Kidney (tissue), 14 donors: Measurements from ENCODE around the gene TUNAR. TPM values are rescaled to one million over a fixed set of nuclear protein-coding genes. Genes with fewer than 3 reads are reported as not detected.

Experiments
- DNase-seq, 5 donors: peaks; one replicate each; pipeline ENCODE4 v3.0.0-alpha.2; 2013 to 2020
- FAIRE-seq: peaks from 2 replicates; lab custom pipeline; 2012; peaks lifted over from hg19 to GRCh38; lab: Jason Lieb, UNC
- H3K27ac ChIP-seq, 2 donors: one replicate each; pipeline ENCODE4 v1.7.0; 2013; ENCODE audit warnings: low read depth in 2 of 2, low read length in 2 of 2, inconsistent platforms in 1 of 2
- H3K27me3 ChIP-seq: one replicate; pipeline ENCODE4 v1.7.1; 2013; ENCODE audit warnings: low read length, inconsistent platforms; ENCODE audit not compliant: control insufficient read depth, insufficient read depth
- H3K36me3 ChIP-seq, 3 donors: one replicate each; pipeline versions ENCODE4 v1.7.0 to v1.7.1; 2013; ENCODE audit warnings: low read length in 3 of 3, control low read depth in 1 of 3, inconsistent platforms in 1 of 3; ENCODE audit not compliant: insufficient read depth in 3 of 3, control insufficient read depth in 2 of 3
- H3K4me1 ChIP-seq, 3 donors: one replicate each; pipeline versions ENCODE4 v1.7.0 to v1.7.1; 2013; ENCODE audit warnings: low read length in 3 of 3, inconsistent platforms in 1 of 3, low read depth in 1 of 3; ENCODE audit not compliant: control insufficient read depth in 2 of 3, insufficient read depth in 2 of 3
- H3K4me3 ChIP-seq, 3 donors: one replicate each; pipeline versions ENCODE4 v1.7.0 to v1.8.1; 2013; ENCODE audit warnings: low read length in 3 of 3, control low read depth in 1 of 3, inconsistent platforms in 1 of 3
- H3K9ac ChIP-seq, 3 donors: one replicate each; pipeline versions ENCODE4 v1.7.0 to v1.7.1; 2013; ENCODE audit warnings: low read length in 3 of 3, control low read depth in 1 of 3, inconsistent platforms in 1 of 3
- H3K9me3 ChIP-seq, 3 donors: one replicate each; pipeline versions ENCODE4 v1.7.0 to v1.7.1; 2013; ENCODE audit warnings: low read length in 3 of 3, control low read depth in 1 of 3, inconsistent platforms in 1 of 3; ENCODE audit not compliant: control insufficient read depth in 2 of 3, insufficient read depth in 1 of 3
- intact Hi-C: fragments of 100-400 bp; cut with DNase I; formaldehyde crosslinking; loops from one replicate; pipeline ENCODE4 v1.11.1; 2022
- polyA plus RNA-seq: library from polyadenylated mRNA; stranded (reverse); fragments of 350-450 nt; fragmentation: Illumina TruSeq; extraction: RNeasy Lipid Tissue Mini Kit (QIAGEN cat#74804); gene quantifications from one replicate; pipeline ENCODE4 v1.2.3, GENCODE V29; 2014; ENCODE audit warnings: low read depth, low replicate concordance; ENCODE audit not compliant: insufficient read depth
- total RNA-seq: library from RNA; stranded (reverse); fragmentation: NEBNext Ultra II Directional; extraction: Animal tissue kit (Norgen Biotek cat#: 25700); gene quantifications from one replicate; pipeline ENCODE4 v1.2.1, GENCODE V29; 2021
- TF ChIP-seq, protein P1 (sequence below): IDR thresholded peaks from 3 replicates; pipeline ENCODE4 v1.5.1; 2012; ENCODE audit warnings: mild to moderate bottlenecking, moderate library complexity, borderline replicate concordance; ENCODE audit not compliant: insufficient read depth; ENCODE audit errors: extremely low read depth
- donor health status: control.
- donor health status: control.
- donor health status: control.
- donor health status: control.
- donor health status: control.
- donor health status: DM: yes; HTN: yes; CAD: no.
- donor health status: Normal renal cell carcinoma (clear cell type).

The TUNAR gene
- total and polyA plus RNA-seq, 2 donors from 2014 or later, result 0.82 TPM; not detected in 1

DNA sequence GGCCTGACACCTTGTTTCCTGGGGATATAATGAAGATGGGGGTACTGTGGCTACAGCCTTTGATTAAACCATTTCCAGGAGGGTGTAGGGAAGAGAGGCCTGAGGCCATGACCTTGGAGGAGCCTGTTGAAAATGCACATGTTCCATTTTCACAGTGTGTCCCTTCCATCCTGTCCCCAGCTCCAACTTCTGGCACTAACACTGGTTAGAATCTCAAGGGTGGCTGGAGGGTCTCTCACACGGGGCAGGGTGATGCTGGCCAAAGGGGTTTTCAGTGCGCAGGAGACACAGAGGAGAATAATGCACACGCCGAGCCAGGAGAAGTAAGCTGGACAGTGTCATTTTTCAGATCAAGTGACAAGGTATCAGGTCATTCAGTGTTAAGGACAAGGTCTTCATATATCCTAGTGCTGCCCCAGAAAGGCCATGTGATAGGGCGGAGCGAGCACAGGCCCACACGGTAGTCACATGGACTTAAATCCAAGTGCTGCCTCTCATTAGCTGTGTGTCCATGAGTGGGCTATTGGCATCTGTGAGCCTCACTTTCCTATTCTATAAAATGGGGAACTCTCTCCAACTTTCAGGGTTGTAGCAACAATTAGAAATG is 36.4 kb upstream of the TUNAR start:
- DNase-seq (no peak), FAIRE-seq (no peak)
- Histone ChIP-seq H3K9ac (no peak overlapping the region), H3K4me3 (no peak overlapping the region), H3K36me3 (no peaks in the 10 kb centered on the region), H3K27me3 (no peaks in the 10 kb centered on the region), H3K9me3 (no peaks in the 10 kb centered on the region), H3K27ac (no peak overlapping the region), H3K4me1 (no peaks in the 10 kb centered on the region)
- intact Hi-C loops, result no loop called here
- TF ChIP-seq, protein P1, sequence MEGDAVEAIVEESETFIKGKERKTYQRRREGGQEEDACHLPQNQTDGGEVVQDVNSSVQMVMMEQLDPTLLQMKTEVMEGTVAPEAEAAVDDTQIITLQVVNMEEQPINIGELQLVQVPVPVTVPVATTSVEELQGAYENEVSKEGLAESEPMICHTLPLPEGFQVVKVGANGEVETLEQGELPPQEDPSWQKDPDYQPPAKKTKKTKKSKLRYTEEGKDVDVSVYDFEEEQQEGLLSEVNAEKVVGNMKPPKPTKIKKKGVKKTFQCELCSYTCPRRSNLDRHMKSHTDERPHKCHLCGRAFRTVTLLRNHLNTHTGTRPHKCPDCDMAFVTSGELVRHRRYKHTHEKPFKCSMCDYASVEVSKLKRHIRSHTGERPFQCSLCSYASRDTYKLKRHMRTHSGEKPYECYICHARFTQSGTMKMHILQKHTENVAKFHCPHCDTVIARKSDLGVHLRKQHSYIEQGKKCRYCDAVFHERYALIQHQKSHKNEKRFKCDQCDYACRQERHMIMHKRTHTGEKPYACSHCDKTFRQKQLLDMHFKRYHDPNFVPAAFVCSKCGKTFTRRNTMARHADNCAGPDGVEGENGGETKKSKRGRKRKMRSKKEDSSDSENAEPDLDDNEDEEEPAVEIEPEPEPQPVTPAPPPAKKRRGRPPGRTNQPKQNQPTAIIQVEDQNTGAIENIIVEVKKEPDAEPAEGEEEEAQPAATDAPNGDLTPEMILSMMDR, result no peak

- Histone ChIP-seq H3K4me1 (no peaks in the 10 kb centered on the region), H3K36me3 (no peaks in the 10 kb centered on the region), H3K9me3 (no peaks in the 10 kb centered on the region), H3K4me3 (no peak overlapping the region), H3K9ac (no peak overlapping the region), H3K27ac (no peak overlapping the region), H3K27me3 (no peaks in the 10 kb centered on the region)
- DNase-seq (no peak), FAIRE-seq (no peak)
- intact Hi-C loops, result no loop called here
- TF ChIP-seq, protein P1, result no peak
Measured at GRCh38 chr14:95841668-95842067, 35.0 kb upstream of the TUNAR start.

DNA sequence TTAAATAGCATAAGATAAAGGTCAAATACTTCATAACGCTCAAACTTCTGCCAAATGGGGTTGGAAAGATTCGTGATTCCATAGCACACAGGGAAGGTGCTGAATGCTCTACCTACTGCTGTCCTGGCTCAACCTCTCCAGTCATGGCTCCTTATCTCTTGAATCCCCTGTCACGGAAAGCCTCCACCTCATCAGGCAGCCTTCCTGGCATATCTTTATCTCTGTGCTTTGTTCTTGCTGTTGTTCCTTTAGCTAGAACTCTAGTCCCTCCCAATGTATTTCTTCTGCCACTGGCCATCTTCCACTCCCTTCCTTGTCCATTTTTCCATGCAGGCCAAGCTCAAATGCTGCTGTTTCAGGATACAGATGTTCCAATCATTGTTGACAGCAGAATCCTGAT is 26.9 kb upstream of the TUNAR start:
- Histone ChIP-seq H3K9me3 (no peaks in the 10 kb centered on the region), H3K4me1 (no peaks in the 10 kb centered on the region), H3K9ac (no peak overlapping the region), H3K27ac (no peak overlapping the region), H3K4me3 (no peak overlapping the region), H3K27me3 (no peaks in the 10 kb centered on the region), H3K36me3 (no peaks in the 10 kb centered on the region)
- DNase-seq (no peak), FAIRE-seq (no peak)
- TF ChIP-seq, protein P1, result no peak
- intact Hi-C loops, result no loop called here

DNA sequence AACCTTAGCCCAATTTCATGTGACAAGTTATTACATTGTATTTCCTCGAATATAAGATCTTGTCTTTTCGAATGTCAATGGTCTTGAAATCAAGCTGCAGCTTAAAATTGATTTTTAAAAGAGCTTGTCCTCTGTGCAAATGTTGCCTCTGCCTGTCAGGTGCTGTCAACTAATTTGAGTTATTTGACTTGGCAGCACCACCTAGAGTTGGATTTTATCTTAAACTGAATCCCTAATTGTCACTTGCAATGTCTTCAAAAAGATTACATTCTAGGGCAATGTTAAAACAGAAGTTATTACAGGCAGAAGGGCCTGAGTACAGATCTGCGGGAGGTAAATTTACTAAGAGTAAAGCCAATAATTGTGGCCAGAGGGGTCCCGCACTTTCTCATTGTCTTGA is 26.2 kb upstream of the TUNAR start:
- no peaks in the 10 kb centered on the region for H3K36me3 ChIP-seq
- no peak overlapping the region for H3K9ac ChIP-seq
- no peaks in the 10 kb centered on the region for H3K27me3 ChIP-seq
- no peak for DNase-seq
- no peaks in the 10 kb centered on the region for H3K9me3 ChIP-seq
- intact Hi-C loops, result no loop called here
- no peak overlapping the region for H3K4me3 ChIP-seq
- no peak for FAIRE-seq
- H3K27ac ChIP-seq, result no peak overlapping the region
- TF ChIP-seq, protein P1, result no peak
- H3K4me1 ChIP-seq, result no peaks in the 10 kb centered on the region
